Colonic mucosa (tissue), 4 donors: ENCODE data around the gene ADGRG1. TPM values are rescaled to one million over a fixed set of nuclear protein-coding genes. Genes with fewer than 3 reads are reported as not detected.

ENCODE experiments used
- DNase-seq: peaks from one replicate; pipeline ENCODE4 v3.0.0-alpha.2; 2020
- H3K27ac ChIP-seq: fragments of 200-600 bp; one replicate; pipeline ENCODE4 v1.8.0; 2021
- H3K27me3 ChIP-seq: fragments of 200-600 bp; one replicate; pipeline ENCODE4 v1.8.0; 2021
- H3K36me3 ChIP-seq: fragments of 200-600 bp; one replicate; pipeline ENCODE4 v1.8.0; 2021
- H3K4me1 ChIP-seq: fragments of 200-600 bp; one replicate; pipeline ENCODE4 v1.8.0; 2021; ENCODE audit warnings: mild to moderate bottlenecking
- H3K4me3 ChIP-seq: fragments of 200-600 bp; one replicate; pipeline ENCODE4 v1.8.0; 2021
- H3K9ac ChIP-seq, 2 donors: one replicate each; pipeline ENCODE4 v1.7.0; 2013; ENCODE audit warnings: control low read depth in 2 of 2, low read depth in 2 of 2, low read length in 2 of 2
- H3K9me3 ChIP-seq: fragments of 200-600 bp; one replicate; pipeline ENCODE4 v1.8.0; 2021
- intact Hi-C: fragments of 100-400 bp; cut with DNase I; formaldehyde crosslinking; loops from one replicate; pipeline ENCODE4 v1.14.1; 2022
- total RNA-seq, 2 donors: library from RNA; stranded (reverse); fragmentation: NEBNext Ultra II Directional in 1 of 2; extraction: Animal tissue kit (Norgen Biotek cat#: 25700) in 1 of 2; gene quantifications; one replicate each; pipeline ENCODE4 v1.2.1, GENCODE V29; 2021
- TF ChIP-seq, protein P1 (sequence below): fragments of 200-600 bp; IDR thresholded peaks from one replicate; pipeline ENCODE4 v1.8.0; 2022; ENCODE audit warnings: antibody characterized with exemption, mild to moderate bottlenecking
- donor health status: healthy.
- donor health status: DM: no; HTN: no; CAD: no.
- donor health status: DM: no; HTN: no; CAD: no.

Gene ADGRG1
- total RNA-seq, 2 donors from 2014 or later: 68.9 to 126 TPM

DNA sequence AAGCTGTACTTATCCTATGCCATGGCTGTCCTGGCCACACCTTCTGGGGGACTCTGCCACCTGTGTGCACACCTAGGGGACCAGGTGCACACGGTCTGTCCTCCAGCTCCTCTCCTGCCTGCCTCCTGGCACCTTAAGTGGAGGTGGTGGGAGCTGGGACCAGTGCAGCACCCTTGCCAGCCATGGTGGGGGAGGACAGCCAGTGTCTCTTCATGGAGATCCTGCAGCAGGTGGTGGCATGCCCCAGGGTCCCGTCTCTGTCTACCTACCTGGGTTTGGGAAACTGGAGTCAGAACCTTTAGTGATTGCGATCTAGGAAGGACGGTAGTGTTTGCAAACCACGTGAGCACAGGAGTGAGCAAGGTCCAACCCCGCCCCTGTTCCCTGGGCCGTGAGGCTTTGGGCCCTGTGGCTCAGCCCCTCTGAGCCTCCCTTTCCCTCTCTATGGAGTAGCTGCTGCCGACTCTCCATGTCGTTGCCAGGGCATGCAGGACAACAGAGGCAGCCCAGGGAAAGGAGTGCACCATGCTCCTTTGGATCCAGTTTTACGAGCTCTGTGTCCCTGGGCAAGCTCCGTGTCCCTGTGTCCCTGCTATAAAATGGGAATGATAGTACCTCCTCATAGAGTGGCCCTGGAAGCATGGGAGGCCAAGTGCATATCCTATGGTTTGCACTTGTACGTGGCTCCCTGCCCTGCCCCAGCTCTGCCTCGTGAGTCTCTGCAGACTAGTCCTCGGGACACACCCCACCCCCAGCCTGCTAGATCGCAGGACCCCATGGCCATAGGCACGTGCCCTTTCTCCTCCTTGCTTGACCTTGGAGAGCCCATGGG lies 7.1 kb downstream of the ADGRG1 start:
- H3K4me1 ChIP-seq: peaks cover 13% of the 10 kb centered on the region
- peak; percentile 84 for DNase-seq
- TF ChIP-seq, protein P1, sequence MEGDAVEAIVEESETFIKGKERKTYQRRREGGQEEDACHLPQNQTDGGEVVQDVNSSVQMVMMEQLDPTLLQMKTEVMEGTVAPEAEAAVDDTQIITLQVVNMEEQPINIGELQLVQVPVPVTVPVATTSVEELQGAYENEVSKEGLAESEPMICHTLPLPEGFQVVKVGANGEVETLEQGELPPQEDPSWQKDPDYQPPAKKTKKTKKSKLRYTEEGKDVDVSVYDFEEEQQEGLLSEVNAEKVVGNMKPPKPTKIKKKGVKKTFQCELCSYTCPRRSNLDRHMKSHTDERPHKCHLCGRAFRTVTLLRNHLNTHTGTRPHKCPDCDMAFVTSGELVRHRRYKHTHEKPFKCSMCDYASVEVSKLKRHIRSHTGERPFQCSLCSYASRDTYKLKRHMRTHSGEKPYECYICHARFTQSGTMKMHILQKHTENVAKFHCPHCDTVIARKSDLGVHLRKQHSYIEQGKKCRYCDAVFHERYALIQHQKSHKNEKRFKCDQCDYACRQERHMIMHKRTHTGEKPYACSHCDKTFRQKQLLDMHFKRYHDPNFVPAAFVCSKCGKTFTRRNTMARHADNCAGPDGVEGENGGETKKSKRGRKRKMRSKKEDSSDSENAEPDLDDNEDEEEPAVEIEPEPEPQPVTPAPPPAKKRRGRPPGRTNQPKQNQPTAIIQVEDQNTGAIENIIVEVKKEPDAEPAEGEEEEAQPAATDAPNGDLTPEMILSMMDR: no peak
- H3K4me3 ChIP-seq: no peak overlapping the region
- peak overlapping the region; percentile 73 for H3K27ac ChIP-seq
- H3K9me3 ChIP-seq: no peaks in the 10 kb centered on the region
- intact Hi-C loops: no loop called here
- no peaks in the 10 kb centered on the region for H3K36me3 ChIP-seq
- no peaks in the 10 kb centered on the region for H3K27me3 ChIP-seq
- H3K9ac ChIP-seq: peak overlapping the region in 1 of 2 donors; percentile 73

DNA sequence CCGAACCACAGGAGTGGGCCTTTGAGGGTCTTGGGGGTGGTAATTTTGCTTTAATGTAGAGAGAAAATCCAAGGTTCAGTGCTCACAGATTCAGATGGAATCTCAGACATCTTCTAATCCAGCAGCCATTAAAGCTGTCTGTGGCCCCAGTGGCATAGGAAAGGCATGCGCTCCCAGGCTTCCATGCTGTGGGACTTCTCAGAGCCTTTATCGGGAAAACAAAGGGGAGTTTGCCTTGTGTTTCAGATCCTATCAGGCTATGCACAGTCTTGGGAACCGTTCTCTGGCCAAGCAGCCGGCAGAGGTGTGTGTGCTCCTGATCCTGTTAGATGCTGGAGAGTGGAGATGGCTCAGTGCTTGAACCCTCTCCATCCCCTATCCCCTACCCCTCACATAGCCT lies 7.8 kb downstream of the ADGRG1 start:
- Histone ChIP-seq H3K4me1 (peaks cover 13% of the 10 kb centered on the region), H3K27me3 (no peaks in the 10 kb centered on the region), H3K4me3 (no peak overlapping the region), H3K9me3 (no peaks in the 10 kb centered on the region), H3K27ac (peak overlapping the region; percentile 73), H3K9ac (peak overlapping the region in 1 of 2 donors; percentile 73), H3K36me3 (no peaks in the 10 kb centered on the region)
- TF ChIP-seq, protein P1: no peak
- intact Hi-C loops: no loop called here
- DNase-seq: no peak

DNA sequence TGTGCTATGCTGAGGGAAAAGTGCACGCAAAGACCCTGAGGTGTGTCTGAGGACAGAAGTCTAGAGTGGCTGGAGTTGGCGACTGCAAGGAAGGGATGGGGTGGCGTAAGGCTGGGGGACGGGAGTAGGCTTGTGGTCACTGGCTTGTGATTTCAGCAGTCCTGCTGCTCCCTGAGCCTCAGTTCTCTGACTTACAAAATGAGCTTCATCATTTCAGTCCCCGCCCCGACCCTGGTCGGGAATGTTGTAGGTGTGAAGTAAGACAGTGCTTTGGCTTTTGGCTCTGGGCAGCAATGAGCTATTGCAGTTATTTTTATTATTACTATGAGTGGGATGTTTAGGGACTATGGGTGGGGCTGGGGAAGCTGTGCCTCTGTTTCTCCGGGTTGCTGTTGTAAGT lies 8.6 kb downstream of the ADGRG1 start:
- Histone ChIP-seq H3K27me3 (no peaks in the 10 kb centered on the region), H3K4me3 (no peak overlapping the region), H3K27ac (no peak overlapping the region), H3K4me1 (peaks cover 13% of the 10 kb centered on the region), H3K9ac (no peak overlapping the region), H3K9me3 (no peaks in the 10 kb centered on the region), H3K36me3 (no peaks in the 10 kb centered on the region)
- TF ChIP-seq, protein P1: no peak
- DNase-seq: no peak
- intact Hi-C loops: no loop called here

DNA sequence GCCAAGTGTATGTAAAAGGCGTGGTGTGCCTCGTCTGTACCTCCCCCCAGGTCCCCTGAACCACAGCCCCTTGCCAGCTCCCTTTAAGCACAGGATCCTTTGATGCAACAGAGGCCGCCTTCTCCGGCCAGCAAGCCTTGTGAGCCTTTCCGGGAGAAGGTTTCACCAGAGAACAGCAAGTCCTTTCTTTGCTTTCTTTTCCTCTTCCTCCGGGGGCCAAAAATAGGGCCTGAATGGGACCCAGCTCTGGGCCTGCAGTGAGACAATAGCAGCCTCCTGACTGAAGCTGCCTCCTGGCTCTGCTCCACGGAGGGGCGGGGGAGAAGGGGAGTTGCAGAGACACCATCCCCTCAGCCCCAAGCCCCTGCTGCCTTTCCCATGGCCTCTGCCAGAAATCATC lies 9.0 kb downstream of the ADGRG1 start:
- TF ChIP-seq, protein P1: no peak
- Histone ChIP-seq H3K9ac (no peak overlapping the region), H3K9me3 (no peaks in the 10 kb centered on the region), H3K27me3 (no peaks in the 10 kb centered on the region), H3K4me3 (no peak overlapping the region), H3K36me3 (no peaks in the 10 kb centered on the region), H3K4me1 (peaks cover 13% of the 10 kb centered on the region), H3K27ac (no peak overlapping the region)
- intact Hi-C loops: no loop called here
- no peak for DNase-seq

DNA sequence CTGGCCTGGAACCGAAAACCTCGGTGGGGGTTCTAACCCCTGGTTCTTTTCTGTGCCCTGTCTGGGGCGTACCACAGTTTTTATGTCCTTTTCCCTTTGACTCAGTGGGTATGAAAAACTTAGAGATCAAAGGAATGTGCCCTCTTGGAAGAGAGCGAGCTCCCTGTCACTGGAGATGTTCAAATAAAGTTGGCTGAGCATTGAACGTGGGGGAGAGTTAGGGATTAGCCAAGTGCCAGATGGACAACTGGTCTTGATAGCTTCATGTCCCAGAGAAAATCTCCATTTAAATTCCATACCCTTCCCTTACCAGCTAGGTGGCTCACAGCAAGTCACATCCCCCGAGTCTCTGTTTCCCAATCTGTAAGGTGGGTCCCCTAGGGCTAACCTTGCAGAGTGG lies 9.5 kb downstream of the ADGRG1 start:
- Histone ChIP-seq H3K27ac (no peak overlapping the region), H3K9me3 (no peaks in the 10 kb centered on the region), H3K36me3 (no peaks in the 10 kb centered on the region), H3K4me3 (no peak overlapping the region), H3K27me3 (no peaks in the 10 kb centered on the region), H3K4me1 (peaks cover 13% of the 10 kb centered on the region), H3K9ac (no peak overlapping the region)
- TF ChIP-seq, protein P1: no peak
- DNase-seq: no peak
- intact Hi-C loops: no loop called here
